Hindlimb muscle (tissue), 1 donor: ENCODE measurements around the gene GPC5. TPM values are rescaled to one million over a fixed set of nuclear protein-coding genes. Genes with fewer than 3 reads are reported as not detected.
"Not testable (repeated sequence)": the region's sequence is repeated elsewhere in the genome, so short reads cannot be mapped to it uniquely, and the experiment has no call there.

Experiments
- DNase-seq: peaks from one replicate; pipeline ENCODE4 v3.0.0-alpha.2; 2013
- polyA plus RNA-seq: library from polyadenylated mRNA; unstranded; fragments of 120-200 nt; gene quantifications from one replicate; pipeline ENCODE4 v1.2.1, GENCODE V29; 2013; ENCODE audit not compliant: insufficient read length

GPC5 gene
- polyA plus RNA-seq, 1 donor, result 0.48 TPM

DNA sequence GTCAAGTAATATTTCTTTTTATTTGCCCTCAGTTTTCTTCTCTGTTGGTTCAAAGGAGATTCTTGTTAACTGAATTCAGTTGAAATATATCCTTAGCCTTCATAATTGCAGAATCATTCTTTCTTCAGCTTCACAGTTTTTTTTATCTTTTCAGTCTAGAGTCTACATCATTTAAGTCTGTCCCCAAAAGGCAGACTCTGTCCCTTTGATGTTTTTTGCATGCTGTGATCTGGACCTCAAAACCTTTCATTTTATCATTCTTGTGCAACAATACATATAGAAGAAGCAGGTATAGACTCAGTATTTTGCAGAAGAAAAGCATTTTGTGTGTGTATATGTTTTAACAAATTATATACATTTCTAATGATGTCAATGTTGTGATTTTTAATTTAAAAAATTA lies 1093.4 kb downstream of the GPC5 start:
- no peak for DNase-seq

DNA sequence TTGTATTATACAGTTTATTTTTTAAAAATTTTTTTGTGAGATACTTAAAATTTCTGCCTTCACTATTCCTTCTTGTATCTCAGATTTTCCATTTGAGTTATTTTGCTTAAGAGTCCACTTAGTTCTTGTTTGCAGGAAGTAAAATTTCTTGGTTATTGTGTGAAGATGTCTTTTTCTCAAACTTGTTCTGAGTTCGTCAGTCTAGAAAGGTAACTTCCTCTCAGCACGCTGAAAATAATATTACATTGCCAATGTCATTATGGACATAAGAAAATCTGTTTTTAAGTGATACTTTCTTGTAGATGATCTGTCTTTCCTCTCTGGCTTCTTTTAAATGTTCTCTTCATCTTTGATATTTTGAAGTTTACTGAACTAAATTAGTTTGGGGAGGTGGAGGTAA lies 1096.5 kb downstream of the GPC5 start:
- DNase-seq, result no peak

DNA sequence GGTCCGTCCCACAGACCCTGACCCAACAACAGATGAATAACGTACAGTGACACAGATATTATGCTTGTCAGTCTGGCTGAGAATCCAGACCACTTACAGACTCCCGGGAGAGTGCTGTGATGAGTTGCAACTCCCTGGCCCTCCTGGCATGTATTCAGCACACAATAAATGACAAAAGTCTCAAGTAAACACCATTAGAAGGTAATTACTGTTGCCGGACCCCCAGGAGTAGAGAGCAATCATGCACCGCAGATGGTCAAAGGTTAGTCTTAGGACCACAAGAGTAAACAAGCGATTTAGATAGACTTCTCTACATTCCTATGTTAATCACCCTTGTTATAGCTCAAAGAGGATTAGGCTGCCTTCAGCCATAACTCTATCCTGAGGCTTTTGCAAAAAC lies 1101.8 kb downstream of the GPC5 start:
- no peak for DNase-seq

DNA sequence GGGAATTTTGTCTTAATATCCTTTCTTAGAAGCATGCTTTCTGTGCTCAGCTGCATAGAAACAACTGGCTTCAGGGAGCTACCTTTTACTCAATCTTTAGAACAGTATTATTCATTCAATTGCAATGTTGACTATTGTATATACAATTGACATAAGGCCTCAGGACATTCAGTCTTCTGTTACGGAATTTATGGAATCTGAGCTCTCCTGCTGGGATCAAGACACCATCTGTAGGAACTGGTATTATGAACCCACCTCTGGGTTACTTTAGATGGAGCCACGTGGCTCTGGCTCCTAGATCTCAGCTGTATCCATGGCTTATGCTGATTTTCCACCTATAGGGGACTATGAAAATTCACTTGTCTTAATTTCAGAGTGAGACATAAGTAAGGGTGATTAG lies 1112.0 kb downstream of the GPC5 start:
- DNase-seq, result no peak

DNA sequence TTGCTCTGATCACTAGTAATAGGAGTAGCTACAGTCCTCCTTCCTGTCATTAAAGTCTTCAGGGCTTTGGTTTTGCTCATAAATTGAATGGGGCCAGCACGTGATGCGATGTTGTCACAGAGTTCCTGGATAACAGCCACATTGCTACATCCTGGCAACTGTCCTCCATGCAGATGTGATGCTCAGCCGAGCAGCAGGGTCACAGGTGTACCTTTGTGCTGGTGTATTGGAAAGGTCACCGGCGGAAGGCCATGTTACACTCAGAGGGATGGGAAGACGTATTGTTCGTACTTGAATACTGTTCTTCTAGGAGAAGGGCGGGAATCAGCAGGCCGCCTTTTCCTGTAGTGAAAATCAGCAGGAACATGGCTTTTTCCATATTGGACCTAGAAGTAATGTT lies 1114.4 kb downstream of the GPC5 start:
- DNase-seq, result no peak

DNA sequence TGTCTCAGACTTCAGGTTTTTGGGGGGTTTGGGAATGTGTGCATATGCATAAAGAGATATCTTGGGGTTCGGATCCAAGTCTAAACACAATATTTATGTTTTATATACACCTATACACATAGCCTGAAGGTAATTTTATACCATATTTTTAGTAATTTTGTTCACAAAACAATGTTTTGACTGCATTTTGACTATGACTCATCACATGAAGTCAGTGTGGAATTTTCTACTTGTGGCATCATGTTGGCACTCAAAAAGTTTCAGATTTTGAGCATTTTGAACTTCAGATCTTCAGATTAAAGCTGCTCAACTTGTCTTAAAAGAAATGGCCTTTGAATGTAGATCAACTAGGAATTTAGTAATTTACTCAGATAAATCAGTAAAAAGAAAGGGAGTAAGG lies 1115.3 kb downstream of the GPC5 start:
- no peak for DNase-seq

DNA sequence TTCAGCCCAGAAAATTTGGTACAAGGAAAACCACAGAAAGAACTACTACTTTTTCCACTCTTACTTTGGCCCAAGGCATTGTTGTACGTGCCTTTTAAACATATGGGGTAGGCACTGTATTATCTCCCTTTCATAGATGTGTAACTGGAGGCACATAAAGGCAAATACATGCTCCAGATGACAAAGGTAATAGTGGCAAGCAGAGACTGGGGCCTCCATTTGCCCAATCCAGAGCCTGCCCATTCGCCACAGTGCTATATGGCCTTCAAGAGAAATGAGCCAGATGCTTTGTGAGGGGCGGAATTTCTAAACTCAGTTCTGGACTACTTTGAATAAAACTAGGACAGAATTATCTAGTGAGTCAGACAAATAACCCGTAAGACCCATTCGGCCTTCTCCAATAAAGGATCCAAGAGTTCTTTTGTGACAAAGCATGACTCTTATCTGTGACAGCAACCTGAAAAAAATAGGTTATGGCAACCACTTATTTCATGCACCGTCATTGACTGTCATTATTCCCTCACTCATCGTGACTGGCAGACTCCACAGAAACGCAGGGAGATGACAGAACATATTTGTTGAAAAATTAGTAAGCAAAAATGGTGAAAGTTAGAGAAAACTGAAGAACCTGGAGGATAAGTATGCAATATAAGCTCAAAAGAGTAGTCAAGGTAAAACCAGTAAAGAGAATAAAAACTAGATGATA lies 1116.2 kb downstream of the GPC5 start:
- DNase-seq, result no peak

DNA sequence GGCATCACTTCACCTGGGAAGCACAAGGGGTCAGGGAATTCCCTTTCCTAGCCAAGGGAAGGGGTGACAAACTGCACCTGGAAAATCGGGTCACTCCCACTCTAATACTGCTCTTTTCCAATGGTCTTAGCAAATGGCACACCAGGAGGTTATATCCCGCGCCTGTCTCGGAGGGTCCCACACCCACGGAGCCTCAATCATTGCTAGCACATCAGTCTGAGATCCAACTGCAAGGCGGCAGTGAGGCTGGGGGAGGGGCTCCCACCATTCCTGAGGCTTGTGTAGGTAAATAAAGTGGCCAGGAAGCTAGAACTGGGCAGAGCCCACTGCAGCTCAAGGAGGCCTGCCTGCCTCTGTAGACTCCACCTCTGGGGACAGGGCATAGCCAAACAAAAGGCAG lies 1118.5 kb downstream of the GPC5 start:
- not testable (repeated sequence) for DNase-seq

DNA sequence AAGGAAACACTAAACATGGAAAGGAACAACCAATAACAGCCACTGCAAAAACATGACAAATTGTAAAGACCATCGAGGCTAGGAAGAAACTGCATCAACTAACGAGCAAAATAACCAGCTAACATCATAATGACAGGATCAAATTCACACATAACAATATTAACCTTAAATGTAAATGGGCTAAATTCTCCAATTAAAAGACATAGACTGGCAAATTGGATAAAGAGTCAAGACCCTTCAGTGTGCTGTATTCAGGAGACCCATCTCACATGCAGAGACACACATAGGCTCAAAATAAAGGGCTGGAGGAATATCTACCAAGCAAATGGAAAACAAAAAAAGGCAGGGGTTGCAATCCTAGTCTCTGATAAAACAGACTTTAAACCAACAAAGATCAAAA lies 1120.2 kb downstream of the GPC5 start:
- not testable (repeated sequence) for DNase-seq

DNA sequence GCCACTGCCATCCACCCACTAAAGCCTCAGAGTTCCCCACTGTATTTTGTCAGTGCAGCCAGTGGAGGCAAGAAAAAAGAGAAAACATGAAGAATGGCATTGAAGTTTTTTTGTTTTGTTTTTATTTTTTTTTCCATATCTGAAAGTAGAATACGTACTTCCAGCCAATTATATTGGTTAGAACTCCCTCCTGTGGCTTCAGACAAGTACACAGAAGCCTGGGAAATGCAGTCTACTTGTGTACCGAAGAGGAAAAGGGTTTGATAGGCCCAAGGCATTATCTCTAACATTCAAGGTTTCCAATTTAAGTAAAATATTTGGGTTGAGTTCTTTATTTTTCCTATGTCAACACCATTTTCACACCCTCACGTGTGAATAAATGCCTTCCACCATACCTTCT lies 1131.9 kb downstream of the GPC5 start:
- no peak for DNase-seq

DNA sequence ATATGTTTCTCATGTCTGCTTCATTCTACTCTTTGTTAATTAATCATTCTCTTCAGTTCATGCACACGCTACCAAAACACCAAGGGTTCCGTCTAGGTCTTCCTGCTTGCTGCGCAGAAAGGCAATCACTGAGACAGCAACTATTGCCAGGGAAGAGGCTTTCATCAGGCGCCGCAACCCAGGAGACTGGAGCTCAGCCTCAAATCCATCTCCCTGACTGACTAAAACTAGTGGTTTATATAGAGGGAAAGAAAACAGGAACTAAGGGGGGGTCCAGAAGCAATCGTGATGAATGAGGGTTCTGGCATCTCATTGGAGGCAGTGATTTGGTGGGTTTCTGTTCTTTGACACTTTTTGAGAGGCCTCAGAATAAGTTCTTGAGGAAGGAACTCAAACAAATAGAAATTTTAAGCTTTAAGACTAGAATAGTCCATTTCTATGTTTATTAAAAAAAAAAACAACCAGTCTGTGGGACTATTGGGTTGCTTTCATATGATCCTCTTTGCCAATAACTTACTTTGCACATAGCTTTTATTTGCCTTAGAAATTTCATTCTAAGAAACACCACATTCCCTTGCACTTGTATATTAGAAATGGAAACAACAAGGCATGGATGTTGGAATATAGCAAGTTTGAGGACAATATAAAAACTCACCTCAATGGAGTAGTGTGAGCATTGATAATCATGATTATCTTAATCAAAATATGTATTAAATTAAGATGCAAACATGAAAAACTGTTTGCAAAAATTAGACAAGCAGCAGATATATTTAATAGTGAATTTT lies 1137.0 kb downstream of the GPC5 start:
- no peak for DNase-seq

DNA sequence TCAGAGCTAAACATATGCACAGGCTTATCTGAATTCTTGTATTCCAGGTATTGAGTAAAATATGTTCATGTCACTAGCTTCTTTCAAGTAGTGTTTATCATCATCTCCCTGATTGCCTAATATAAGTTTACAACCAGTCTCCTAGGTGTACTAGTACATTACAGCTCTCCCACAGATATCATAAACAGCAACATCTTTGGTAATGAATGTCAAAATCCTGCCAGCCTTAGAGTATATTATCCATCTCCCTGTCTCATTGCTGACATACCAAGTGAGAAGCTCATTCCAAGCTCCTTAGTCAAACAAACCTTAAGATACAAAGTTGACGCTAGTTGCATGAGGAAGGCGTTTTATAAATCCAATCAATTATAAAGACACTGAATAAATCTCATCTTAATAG lies 1139.0 kb downstream of the GPC5 start:
- no peak for DNase-seq

DNA sequence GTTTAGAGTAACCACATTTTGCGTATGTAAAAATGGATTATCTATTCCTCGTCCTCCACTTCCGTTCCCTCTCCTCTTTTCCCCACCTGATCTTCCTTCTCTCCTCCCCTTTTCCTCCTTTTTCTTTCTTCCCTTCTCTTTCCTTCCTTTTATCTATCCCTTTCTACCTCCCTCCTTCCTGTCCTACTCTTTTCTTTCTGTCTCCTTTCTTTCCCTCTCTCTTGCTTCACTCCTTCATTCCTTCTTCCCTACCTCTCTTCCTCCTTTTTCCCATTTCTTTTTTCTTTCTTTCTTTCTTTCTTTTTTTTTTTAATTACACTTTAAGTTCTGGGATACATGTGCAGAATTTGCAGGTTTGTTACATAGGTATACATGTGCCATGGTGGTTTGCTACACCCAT lies 1139.7 kb downstream of the GPC5 start:
- DNase-seq, result no peak

DNA sequence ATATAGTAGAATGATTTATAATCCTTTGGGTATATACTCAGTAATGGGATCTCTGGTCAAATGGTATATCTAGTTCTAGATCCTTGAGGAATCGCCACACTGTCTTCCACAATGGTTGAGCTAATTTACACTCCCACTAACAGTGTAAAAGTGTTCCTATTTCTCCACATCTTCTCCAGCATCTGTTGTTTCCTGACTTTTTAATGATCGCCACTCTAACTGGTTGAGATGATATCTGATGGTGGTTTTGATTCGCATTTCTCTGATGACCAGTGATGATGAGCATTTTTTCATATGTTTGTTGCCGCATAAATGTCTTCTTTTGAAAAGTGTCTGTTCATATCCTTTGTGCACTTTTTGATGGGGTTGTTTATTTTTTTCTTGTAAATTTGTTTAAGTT lies 1140.7 kb downstream of the GPC5 start:
- not testable (repeated sequence) for DNase-seq

DNA sequence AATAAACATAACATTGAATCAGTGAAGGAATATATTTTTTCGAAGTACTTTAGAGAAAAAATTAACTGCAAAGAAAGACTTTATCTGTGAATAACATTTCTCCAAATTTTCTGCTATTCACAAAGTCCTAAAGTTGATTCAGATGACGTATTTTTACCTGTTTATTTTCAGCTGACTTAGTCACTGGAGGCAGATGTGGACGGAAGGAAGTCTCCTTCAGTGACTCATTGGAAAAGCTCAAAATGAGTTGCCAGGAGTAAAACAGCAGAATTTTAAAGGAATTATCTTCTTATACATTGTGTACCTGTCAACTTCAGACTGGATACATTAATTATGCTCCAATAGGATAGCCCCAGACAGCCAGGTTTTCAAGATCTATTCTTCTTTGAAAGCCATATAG lies 1148.8 kb downstream of the GPC5 start:
- no peak for DNase-seq

DNA sequence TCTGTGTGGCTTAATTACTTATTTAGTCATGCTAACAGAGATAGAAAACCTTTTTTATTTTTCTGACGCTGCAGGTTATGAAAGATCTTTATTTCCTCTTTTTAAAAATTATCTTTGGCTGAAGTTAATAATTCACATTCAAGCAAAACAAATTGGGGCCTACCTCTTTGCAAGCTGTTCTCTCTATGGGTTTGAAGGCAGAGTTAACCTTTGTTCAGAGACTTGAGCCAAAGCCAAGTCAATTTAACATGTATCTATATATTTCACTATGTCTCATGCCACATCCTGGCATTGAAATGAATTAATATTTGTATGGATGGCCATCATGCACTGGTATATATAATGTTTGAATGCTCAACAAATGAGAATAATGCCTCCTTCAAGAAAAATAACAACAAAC lies 1150.9 kb downstream of the GPC5 start:
- no peak for DNase-seq

DNA sequence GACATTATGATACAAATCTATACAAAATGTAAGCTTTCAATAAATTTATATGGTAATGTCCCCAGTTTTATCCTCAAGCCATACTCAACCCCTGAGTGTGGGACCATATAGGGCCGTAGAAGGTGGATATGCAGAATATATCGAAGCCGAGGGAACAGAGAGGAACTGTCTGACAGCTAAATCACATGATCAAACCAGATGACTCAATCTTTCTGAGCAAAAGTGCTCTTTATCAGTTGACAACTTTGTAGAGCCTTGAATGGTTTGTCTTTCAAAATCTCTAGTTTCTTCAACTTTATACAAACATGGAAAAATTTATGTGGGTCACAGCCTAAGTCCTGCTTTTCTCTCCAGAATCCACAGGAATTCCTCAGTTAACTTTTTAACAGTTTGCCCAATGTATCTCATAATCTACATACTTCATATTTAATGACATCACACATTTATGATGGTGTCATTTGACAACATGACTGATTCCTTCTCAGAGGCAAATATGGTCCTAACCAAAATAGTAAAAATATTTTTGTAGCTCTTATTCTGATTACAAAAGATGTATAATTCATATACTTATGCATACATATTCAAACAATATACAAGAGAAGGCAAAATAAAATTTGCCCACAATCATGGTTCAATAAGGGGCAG lies 1155.2 kb downstream of the GPC5 start:
- no peak for DNase-seq

DNA sequence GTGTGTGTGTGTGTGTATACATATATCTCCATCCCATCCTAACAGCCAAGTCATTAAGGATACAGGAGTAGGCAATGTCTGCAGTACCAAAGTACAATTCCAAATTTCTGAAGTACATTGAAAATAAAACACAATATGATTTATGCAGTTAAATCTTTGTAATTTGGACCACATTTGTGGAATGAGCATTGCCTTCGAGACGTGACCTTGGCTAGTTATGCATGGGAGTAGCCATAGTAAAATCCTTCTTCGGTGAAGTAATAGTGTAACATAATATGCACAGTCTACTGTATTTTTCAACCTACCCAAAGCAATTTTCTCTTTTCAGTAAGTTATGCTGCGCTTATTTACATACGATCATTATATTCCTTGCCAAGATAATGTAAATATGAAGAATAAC lies 1162.5 kb downstream of the GPC5 start:
- peak; percentile 37 for DNase-seq

DNA sequence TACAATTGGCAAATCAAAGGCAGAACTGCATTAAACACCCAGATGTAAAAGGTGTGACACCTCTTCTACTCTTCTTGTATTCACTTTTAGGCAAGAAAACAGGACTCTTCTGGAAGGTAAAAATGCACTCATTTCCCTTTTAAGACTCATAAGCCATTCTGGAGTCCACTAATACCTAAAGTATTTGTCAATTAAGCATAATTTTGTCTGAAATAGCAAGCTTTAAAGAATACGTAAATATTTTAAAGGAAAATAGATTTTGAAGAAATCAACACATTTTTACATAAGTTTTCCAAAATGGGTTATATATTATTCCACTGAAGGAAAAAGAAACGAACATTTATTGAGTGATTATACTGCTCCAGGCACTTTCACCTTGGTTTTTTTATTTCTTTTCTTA lies 1166.5 kb downstream of the GPC5 start:
- no peak for DNase-seq

DNA sequence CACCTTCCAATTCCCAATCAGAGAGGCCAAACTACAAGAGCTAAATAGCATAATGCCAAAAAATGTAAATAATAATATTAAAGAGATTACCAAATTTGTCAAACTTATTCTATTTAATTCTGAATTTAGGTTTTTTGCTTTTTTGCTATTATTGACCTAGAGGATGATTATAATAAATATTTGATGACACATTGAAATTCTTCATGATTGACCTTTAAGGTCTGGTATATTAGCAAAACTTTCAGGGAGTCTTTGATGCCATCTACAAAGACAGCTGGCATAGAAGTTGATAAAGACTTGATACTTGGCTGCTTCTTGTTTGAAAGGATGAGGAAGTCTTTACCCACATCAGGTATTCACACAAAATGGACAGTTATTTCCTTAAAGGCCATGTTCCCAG lies 1168.3 kb downstream of the GPC5 start:
- DNase-seq, result no peak

DNA sequence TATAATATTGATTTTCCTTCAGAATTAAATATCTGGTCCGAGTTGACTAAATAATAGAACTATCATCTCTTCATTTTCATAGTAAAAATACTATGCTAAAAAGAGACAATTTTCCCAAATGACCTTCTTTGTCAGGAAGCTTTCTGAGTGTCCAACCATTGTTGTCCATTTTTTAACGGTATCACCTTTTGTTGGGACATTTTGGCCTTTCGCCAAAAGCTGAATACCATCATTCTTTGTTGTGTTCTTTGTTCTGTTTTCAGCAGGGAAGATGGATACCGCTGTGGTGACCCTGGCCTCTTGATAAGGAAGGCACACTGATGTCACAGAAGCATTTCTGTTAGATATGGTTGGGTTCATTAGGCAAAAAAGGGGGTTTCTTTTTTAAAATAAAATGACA lies 1173.8 kb downstream of the GPC5 start:
- DNase-seq, result no peak

DNA sequence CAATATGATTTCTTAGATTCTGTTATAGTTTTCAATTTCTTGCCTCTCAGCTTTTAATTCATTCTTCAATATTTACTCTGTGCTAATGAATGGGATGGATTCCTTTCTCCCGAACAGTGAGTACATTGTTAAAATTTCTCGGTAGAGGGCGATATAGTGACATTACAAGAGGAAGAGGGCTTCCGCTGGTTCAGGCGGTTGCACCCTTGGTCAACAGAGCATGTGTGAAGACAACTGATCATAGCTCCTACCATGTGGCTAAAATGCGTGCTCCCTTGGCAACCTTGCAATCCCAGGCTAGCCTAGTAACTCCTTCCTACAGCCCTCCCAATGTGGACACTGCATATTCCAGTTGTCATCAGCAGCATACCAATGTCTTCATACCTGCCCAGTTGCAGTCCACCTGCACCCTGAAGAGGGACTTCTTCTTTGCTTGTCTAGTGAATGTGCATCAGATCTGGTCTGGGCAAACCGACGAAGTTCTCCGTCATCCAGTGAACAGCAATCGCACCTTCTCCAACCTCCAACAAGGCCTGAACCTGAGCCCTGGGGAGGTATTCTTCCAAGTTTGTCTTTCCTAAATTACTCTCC lies 1175.1 kb downstream of the GPC5 start:
- DNase-seq, result no peak

DNA sequence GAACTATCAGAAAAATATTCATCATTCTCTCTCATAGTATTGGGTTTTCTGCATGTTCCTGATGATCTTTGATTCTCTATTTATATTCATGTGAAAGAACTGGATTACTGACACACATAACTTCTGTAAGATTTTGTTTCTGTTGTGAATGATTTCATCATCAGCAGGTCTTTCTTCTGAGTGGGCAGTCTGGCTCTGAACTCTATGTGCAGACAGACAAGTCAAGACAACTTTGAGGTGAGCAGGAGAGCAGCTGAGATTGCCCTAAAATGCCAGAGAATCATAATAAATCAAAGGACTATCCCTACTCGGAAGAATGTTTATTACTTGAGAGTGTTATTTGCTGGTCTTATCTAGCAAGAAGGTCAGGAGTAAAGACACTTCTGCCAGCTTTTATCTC lies 1176.1 kb downstream of the GPC5 start:
- DNase-seq, result no peak

DNA sequence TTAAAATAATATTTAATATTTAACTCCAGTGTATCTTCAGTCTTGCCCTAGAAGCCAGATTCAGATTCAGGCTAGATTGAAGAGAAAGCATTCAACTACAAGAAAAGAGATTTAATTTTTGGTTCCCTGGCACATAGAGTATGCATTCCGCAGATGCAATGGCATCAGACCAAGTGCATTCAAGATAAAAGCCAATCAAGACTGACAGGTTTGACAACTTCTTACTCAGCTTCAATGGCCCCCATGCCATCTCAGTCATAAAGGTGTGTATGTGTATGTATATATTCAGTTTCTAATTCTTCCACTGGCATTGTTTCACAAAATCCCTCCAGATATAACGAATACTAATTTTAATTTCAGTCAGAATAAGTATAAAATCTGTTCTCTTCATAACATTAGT lies 1177.4 kb downstream of the GPC5 start:
- DNase-seq, result no peak
